GM15510 (cell line): Measurements from ENCODE around the gene SUN1.

ENCODE experiments used
- POLR2A ChIP-seq: IDR thresholded peaks from 3 replicates; pipeline ENCODE4 v1.6.1; 2011; ENCODE audit warnings: borderline replicate concordance; ENCODE audit not compliant: insufficient read length; ENCODE audit errors: extremely low read depth

SUN1 gene

GRCh38 chr7:802500-803242 lies 29.6 kb upstream of the SUN1 start:
- TF ChIP-seq POLR2A, result no peak

GRCh38 chr7:803243-803635 lies 29.0 kb upstream of the SUN1 start:
- no peak for TF ChIP-seq POLR2A

GRCh38 chr7:805261-805660 lies 27.0 kb upstream of the SUN1 start:
- TF ChIP-seq POLR2A, result no peak

- TF ChIP-seq POLR2A, result no peak
Observed at GRCh38 chr7:815284-816216, 16.7 kb upstream of the SUN1 start.

- TF ChIP-seq POLR2A, result peak; percentile 72
Observed at GRCh38 chr7:816300-816750, 16.0 kb upstream of the SUN1 start.

GRCh38 chr7:816751-817671 lies 15.3 kb upstream of the SUN1 start:
- peak; percentile 16 for TF ChIP-seq POLR2A

- no peak for TF ChIP-seq POLR2A
Observed at GRCh38 chr7:818031-818699, 14.1 kb upstream of the SUN1 start.

GRCh38 chr7:820341-820740 lies 11.9 kb upstream of the SUN1 start:
- TF ChIP-seq POLR2A, result no peak

- TF ChIP-seq POLR2A, result no peak
Observed at GRCh38 chr7:821688-822087, 10.6 kb upstream of the SUN1 start.

- no peak for TF ChIP-seq POLR2A
Observed at GRCh38 chr7:822692-823276, 9.5 kb upstream of the SUN1 start.

GRCh38 chr7:823649-824048 lies 8.6 kb upstream of the SUN1 start:
- TF ChIP-seq POLR2A, result no peak

GRCh38 chr7:824081-824480 lies 8.2 kb upstream of the SUN1 start:
- TF ChIP-seq POLR2A, result no peak

- no peak for TF ChIP-seq POLR2A
Observed at GRCh38 chr7:824664-825063, 7.6 kb upstream of the SUN1 start.

GRCh38 chr7:825386-825785 lies 6.9 kb upstream of the SUN1 start:
- no peak for TF ChIP-seq POLR2A
